A549 (cell line): Measurements from ENCODE around the gene SORCS2. TPM values are rescaled to one million over a fixed set of nuclear protein-coding genes. Genes with fewer than 3 reads are reported as not detected.

Experiments used
- ATAC-seq, 2 experiments: fragments of 200-7000 bp in 1 of 2; fragments of >200 bp in 1 of 2; cut with Nextera tagmentation in 1 of 2; cut with Tn5 transposase in 1 of 2; 3 replicates each; pipeline versions ENCODE4 v1.8.0 to v1.9.1; 2018 to 2020; ENCODE audit warnings: mild to moderate bottlenecking in 1 of 2, moderate library complexity in 1 of 2
- CTCF ChIA-PET: fragments of 300-600 bp; sonication (Branson Sonifier 250); formaldehyde crosslinking; extraction: SDS; loops from one replicate; lab custom pipeline; 2021; ENCODE audit warnings: antibody characterized with exemption, inconsistent platforms; lab: Yijun Ruan, JAX
- POLR2A ChIA-PET: fragments of 350-600 bp; formaldehyde crosslinking; extraction: SDS; loops from one replicate; lab custom pipeline; 2021; ENCODE audit warnings: antibody characterized with exemption, inconsistent platforms; lab: Yijun Ruan, JAX
- DNase-seq, 2 experiments: peaks; one replicate each; pipeline versions ENCODE4 v3.0.0 to v3.0.0-alpha.2; 2011 to 2016; ENCODE audit warnings: low read depth in 1 of 2, low spot score in 1 of 2
- FAIRE-seq: peaks from 2 replicates; lab custom pipeline; 2011; peaks lifted over from hg19 to GRCh38; lab: Jason Lieb, UNC
- H3K27ac ChIP-seq, 2 experiments: fragments of >200 bp; sonication (Bioruptor Twin); formaldehyde crosslinking; 3 replicates each; pipeline ENCODE4 v1.5.1; 2016 to 2017
- H3K4me1 ChIP-seq: fragments of >200 bp; sonication (Bioruptor Twin); formaldehyde crosslinking; 3 replicates; pipeline ENCODE4 v1.6.1; 2016
- H3K4me2 ChIP-seq: fragments of >200 bp; sonication (Bioruptor Twin); formaldehyde crosslinking; 3 replicates; pipeline ENCODE4 v1.6.1; 2016
- H3K4me3 ChIP-seq: fragments of >200 bp; sonication (Bioruptor Twin); formaldehyde crosslinking; 3 replicates; pipeline ENCODE4 v1.5.1; 2016
- H3K9me3 ChIP-seq: fragments of >200 bp; sonication (Bioruptor Twin); formaldehyde crosslinking; 3 replicates; pipeline ENCODE4 v1.6.1; 2016
- EHF ChIP-seq: fragments of 250-450 bp; sonication (Bioruptor Pico); IDR thresholded peaks from 2 replicates; pipeline ENCODE4 v1.5.0; 2020; ENCODE audit warnings: mild to moderate bottlenecking
- EHMT2 ChIP-seq: fragments of 200-600 bp; sonication (generic); IDR thresholded peaks from 2 replicates; pipeline ENCODE4 v1.6.1; 2016; ENCODE audit warnings: antibody characterized with exemption, low read depth, mild to moderate bottlenecking, moderate library complexity
- FOSL2 ChIP-seq, 2 experiments: fragments of 450-650 bp in 1 of 2; fragments of >200 bp in 1 of 2; sonication (Bioruptor Twin) in 1 of 2; formaldehyde crosslinking; IDR thresholded peaks; 2 replicates each; pipeline versions ENCODE4 v1.5.0 to v1.6.1; 2016 to 2020; ENCODE audit warnings: mild to moderate bottlenecking in 1 of 2, moderate library complexity in 1 of 2
- HEYL ChIP-seq: fragments of 250-450 bp; sonication (Bioruptor Pico); IDR thresholded peaks from 2 replicates; pipeline ENCODE4 v1.8.0; 2021; ENCODE audit warnings: mild to moderate bottlenecking, moderate library complexity
- HOXB13 ChIP-seq: fragments of 250-450 bp; sonication (Bioruptor Pico); IDR thresholded peaks from 2 replicates; pipeline ENCODE4 v1.5.0; 2020; ENCODE audit warnings: low read depth, mild to moderate bottlenecking, moderate library complexity
- KDM1A ChIP-seq: fragments of 200-600 bp; sonication (generic); IDR thresholded peaks from 2 replicates; pipeline ENCODE4 v1.6.1; 2016; ENCODE audit warnings: low read depth, mild to moderate bottlenecking
- KDM5A ChIP-seq: fragments of 200-600 bp; sonication (generic); IDR thresholded peaks from 2 replicates; pipeline ENCODE4 v1.6.1; 2016; ENCODE audit warnings: antibody characterized with exemption, mild to moderate bottlenecking
- NPAS2 ChIP-seq: fragments of 250-450 bp; sonication (Bioruptor Pico); IDR thresholded peaks from 2 replicates; pipeline ENCODE4 v1.8.0; 2022; ENCODE audit warnings: mild to moderate bottlenecking, moderate library complexity, borderline replicate concordance
- NR3C1 ChIP-seq: fragments of >200 bp; sonication (Bioruptor Twin); formaldehyde crosslinking; IDR thresholded peaks from 3 replicates; pipeline ENCODE4 v1.6.1; 2017
- PBX3 ChIP-seq: IDR thresholded peaks from 2 replicates; pipeline ENCODE4 v1.6.1; 2012
- POLR2A ChIP-seq: IDR thresholded peaks from 2 replicates; pipeline ENCODE4 v1.6.1; 2012; ENCODE audit warnings: mild to moderate bottlenecking, low read length
- POLR2AphosphoS2 ChIP-seq: conservative IDR thresholded peaks from 2 replicates; pipeline ENCODE4 v1.6.1; 2012; ENCODE audit warnings: low read length, improper control_type of control experiment, inconsistent platforms
- TP53 ChIP-seq: fragments of 250-450 bp; sonication (Bioruptor Pico); IDR thresholded peaks from 2 replicates; pipeline ENCODE4 v1.5.0; 2021; ENCODE audit warnings: mild to moderate bottlenecking, moderate library complexity
- WGBS: methylation state at CpG from one replicate; pipeline ENCODE4 v1.1.6; 2017; ENCODE audit errors: missing lambda C conversion rate; 5-methylcytosine and 5-hydroxymethylcytosine counted together
- polyA plus RNA-seq, 4 experiments: library from polyadenylated mRNA; depleted of rRNA in 3 of 4; stranded (reverse); fragments of >200 nt; fragmentation: RNase III in 1 of 4; extraction: RNeasy Plus Mini Kit Qiagen cat#74134 plus additional on column Dnase treatment in 1 of 4; gene quantifications; 2 replicates in 3 of 4; 3 replicates in 1 of 4; pipeline ENCODE4 v1.2.3, GENCODE V29; 2011 to 2017
- TF ChIP-seq, protein P1 (sequence below): fragments of 200-600 bp; sonication (generic); IDR thresholded peaks from 2 replicates; pipeline ENCODE4 v1.6.1; 2016; ENCODE audit warnings: antibody characterized with exemption, mild to moderate bottlenecking, moderate library complexity

Gene SORCS2
- polyA plus RNA-seq, 2 of the 4 experiments (the other 2 are of a cell fraction), result 1.4 to 4.6 TPM

DNA sequence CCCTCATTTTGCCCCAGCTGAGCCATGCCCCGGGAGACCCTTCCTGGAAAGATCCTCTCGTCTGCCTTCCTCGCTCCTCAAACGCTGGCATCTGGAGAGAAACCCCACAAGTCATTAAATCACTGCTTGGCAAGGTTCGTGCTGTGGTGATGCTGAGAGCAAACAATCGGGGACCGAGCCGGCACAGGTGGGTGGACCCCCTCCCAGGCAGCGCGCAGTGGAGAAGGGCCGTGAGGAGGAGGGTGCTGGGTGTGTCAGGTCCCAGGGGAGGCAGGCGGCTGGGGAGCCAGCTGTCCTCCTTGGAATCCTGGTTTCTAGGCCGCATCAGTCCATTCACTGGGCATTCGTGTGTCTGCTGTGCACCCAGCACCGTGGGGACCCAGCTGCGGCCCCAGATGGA, 307.3 kb downstream of the SORCS2 start (continued):
- TF ChIP-seq, protein P1, sequence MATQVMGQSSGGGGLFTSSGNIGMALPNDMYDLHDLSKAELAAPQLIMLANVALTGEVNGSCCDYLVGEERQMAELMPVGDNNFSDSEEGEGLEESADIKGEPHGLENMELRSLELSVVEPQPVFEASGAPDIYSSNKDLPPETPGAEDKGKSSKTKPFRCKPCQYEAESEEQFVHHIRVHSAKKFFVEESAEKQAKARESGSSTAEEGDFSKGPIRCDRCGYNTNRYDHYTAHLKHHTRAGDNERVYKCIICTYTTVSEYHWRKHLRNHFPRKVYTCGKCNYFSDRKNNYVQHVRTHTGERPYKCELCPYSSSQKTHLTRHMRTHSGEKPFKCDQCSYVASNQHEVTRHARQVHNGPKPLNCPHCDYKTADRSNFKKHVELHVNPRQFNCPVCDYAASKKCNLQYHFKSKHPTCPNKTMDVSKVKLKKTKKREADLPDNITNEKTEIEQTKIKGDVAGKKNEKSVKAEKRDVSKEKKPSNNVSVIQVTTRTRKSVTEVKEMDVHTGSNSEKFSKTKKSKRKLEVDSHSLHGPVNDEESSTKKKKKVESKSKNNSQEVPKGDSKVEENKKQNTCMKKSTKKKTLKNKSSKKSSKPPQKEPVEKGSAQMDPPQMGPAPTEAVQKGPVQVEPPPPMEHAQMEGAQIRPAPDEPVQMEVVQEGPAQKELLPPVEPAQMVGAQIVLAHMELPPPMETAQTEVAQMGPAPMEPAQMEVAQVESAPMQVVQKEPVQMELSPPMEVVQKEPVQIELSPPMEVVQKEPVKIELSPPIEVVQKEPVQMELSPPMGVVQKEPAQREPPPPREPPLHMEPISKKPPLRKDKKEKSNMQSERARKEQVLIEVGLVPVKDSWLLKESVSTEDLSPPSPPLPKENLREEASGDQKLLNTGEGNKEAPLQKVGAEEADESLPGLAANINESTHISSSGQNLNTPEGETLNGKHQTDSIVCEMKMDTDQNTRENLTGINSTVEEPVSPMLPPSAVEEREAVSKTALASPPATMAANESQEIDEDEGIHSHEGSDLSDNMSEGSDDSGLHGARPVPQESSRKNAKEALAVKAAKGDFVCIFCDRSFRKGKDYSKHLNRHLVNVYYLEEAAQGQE, result no peak
- no peak for TF ChIP-seq EHMT2
- TF ChIP-seq, all 56 proteins: peak for 0

DNA sequence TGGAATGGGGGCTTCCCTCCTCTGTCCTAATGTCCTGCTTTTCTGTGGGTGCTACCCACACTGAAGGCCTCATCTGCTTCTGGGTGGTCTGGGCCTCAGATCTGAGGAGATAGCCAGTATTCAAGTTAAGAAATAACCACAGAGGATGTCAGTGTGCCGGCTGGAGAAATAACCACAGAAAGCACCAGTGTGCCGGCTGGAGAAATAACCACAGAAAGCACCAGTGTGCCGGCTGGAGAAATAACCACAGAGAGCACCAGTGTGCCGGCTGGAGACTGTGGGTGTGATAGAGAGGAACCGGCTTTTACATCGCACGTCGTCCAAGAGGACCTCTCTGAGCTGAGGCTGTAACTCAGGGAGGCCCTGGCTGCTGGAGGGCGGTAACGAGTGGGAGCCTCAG, 308.1 kb downstream of the SORCS2 start:
- WGBS, result 74% methylated on average over 8 of the region's 10 CpGs
- no peak overlapping the region for H3K4me3 ChIP-seq
- DNase-seq, result no peak
- no peak overlapping the region for H3K27ac ChIP-seq
- no peak for TF ChIP-seq POLR2A
- TF ChIP-seq, all 56 proteins: peak for 0
- ATAC-seq (no peak), FAIRE-seq (no peak)
- POLR2A ChIA-PET, result no interaction called here
- CTCF ChIA-PET, result interaction anchor here (0.5 kb wide), 1 partner anchor 290 kb away, joined by 3 read pairs; no protein-coding TSS in a partner anchor
- H3K4me1 ChIP-seq, result no peaks in the 10 kb centered on the region
- no peak overlapping the region for H3K4me2 ChIP-seq
- no peaks in the 10 kb centered on the region for H3K9me3 ChIP-seq

- Histone ChIP-seq H3K9me3 (no peaks in the 10 kb centered on the region), H3K4me1 (no peaks in the 10 kb centered on the region), H3K27ac (no peak overlapping the region), H3K4me2 (no peak overlapping the region), H3K4me3 (no peak overlapping the region)
- TF ChIP-seq EHF (CRISPR knock-in tag), result no peak
- TF ChIP-seq KDM1A, result no peak
- TF ChIP-seq POLR2AphosphoS2, result no peak
- no peak for TF ChIP-seq KDM5A
- TF ChIP-seq NR3C1, result no peak
- TF ChIP-seq HOXB13 (CRISPR knock-in tag), result no peak
- no peak for TF ChIP-seq TP53 (CRISPR knock-in tag)
- no peak for TF ChIP-seq FOSL2 (IDR thresholded peaks at IDR 0.05)
- TF ChIP-seq FOSL2 (CRISPR knock-in tag; IDR thresholded peaks at IDR 0.05), result no peak
- TF ChIP-seq, protein P1, result no peak
- TF ChIP-seq HEYL (CRISPR knock-in tag), result no peak
- TF ChIP-seq PBX3, result no peak
- no peak for TF ChIP-seq NPAS2
- FAIRE-seq, result no peak
- CTCF ChIA-PET, result no interaction called here
- DNase-seq, result no peak
- no peak for ATAC-seq
- WGBS, result 75% methylated on average over 7 of the region's 11 CpGs
- POLR2A ChIA-PET, result no interaction called here
Observed at GRCh38 chr4:7501314-7501713, 309.0 kb downstream of the SORCS2 start.
